ENCODE measurements around the gene MAGI2.

MAGI2 gene

GRCh38 chr7:78427209-78427608 lies 1026.3 kb downstream of the MAGI2 start:
- no peak overlapping the region for H3K4me3 ChIP-seq (ENCODE audit: low read depth, low read length)
- DNase-seq (ENCODE audit: low read depth): no peak
- no peak for TF ChIP-seq CTCF (conservative IDR thresholded peaks at IDR 0.05; ENCODE audit: low read depth, low read length)

GRCh38 chr7:78420001-78420400 lies 1033.5 kb downstream of the MAGI2 start:
- no peak overlapping the region for H3K4me3 ChIP-seq (ENCODE audit: low read depth, low read length)
- DNase-seq (ENCODE audit: low read depth): no peak
- TF ChIP-seq CTCF (conservative IDR thresholded peaks at IDR 0.05; ENCODE audit: low read depth, low read length): no peak

- TF ChIP-seq CTCF (conservative IDR thresholded peaks at IDR 0.05; ENCODE audit: low read depth, low read length): no peak
- no peak for DNase-seq (ENCODE audit: low read depth)
- H3K4me3 ChIP-seq (ENCODE audit: low read depth, low read length): no peak overlapping the region
Observed at GRCh38 chr7:78417180-78417853, 1036.2 kb downstream of the MAGI2 start.

GRCh38 chr7:78413568-78413967 lies 1039.9 kb downstream of the MAGI2 start:
- no peak for TF ChIP-seq CTCF (conservative IDR thresholded peaks at IDR 0.05; ENCODE audit: low read depth, low read length)
- no peak overlapping the region for H3K4me3 ChIP-seq (ENCODE audit: low read depth, low read length)
- no peak for DNase-seq (ENCODE audit: low read depth)

- DNase-seq (ENCODE audit: low read depth): no peak
- TF ChIP-seq CTCF (conservative IDR thresholded peaks at IDR 0.05; ENCODE audit: low read depth, low read length): no peak
- H3K4me3 ChIP-seq (ENCODE audit: low read depth, low read length): no peak overlapping the region
Observed at GRCh38 chr7:78412216-78412858, 1041.1 kb downstream of the MAGI2 start.

GRCh38 chr7:78407031-78407430 lies 1046.4 kb downstream of the MAGI2 start:
- no peak for TF ChIP-seq CTCF (conservative IDR thresholded peaks at IDR 0.05; ENCODE audit: low read depth, low read length)
- DNase-seq (ENCODE audit: low read depth): no peak
- H3K4me3 ChIP-seq (ENCODE audit: low read depth, low read length): no peak overlapping the region

GRCh38 chr7:78406531-78406930 lies 1046.9 kb downstream of the MAGI2 start:
- TF ChIP-seq CTCF (conservative IDR thresholded peaks at IDR 0.05; ENCODE audit: low read depth, low read length): no peak
- no peak overlapping the region for H3K4me3 ChIP-seq (ENCODE audit: low read depth, low read length)
- DNase-seq (ENCODE audit: low read depth): no peak

Data from choroid plexus epithelial cell (primary cell).